NB4 (cell line): ENCODE results near the gene DBNDD2.

Experiments
- MYC ChIP-seq: IDR thresholded peaks from 2 replicates; pipeline ENCODE4 v1.6.1; 2011; ENCODE audit warnings: low read depth, low read length
- POLR2A ChIP-seq: IDR thresholded peaks from 2 replicates; pipeline ENCODE4 v1.6.1; 2011; ENCODE audit warnings: mild to moderate bottlenecking; ENCODE audit not compliant: insufficient read length; ENCODE audit errors: extremely low read depth
- TF ChIP-seq, protein P1 (sequence below): IDR thresholded peaks from one replicate; pipeline ENCODE4 v1.5.1; 2012; ENCODE audit warnings: low read depth, low read length
- TF ChIP-seq, protein P2 (sequence below): IDR thresholded peaks from 2 replicates; pipeline ENCODE4 v1.6.1; 2011; ENCODE audit warnings: low read depth, low read length

DNA sequence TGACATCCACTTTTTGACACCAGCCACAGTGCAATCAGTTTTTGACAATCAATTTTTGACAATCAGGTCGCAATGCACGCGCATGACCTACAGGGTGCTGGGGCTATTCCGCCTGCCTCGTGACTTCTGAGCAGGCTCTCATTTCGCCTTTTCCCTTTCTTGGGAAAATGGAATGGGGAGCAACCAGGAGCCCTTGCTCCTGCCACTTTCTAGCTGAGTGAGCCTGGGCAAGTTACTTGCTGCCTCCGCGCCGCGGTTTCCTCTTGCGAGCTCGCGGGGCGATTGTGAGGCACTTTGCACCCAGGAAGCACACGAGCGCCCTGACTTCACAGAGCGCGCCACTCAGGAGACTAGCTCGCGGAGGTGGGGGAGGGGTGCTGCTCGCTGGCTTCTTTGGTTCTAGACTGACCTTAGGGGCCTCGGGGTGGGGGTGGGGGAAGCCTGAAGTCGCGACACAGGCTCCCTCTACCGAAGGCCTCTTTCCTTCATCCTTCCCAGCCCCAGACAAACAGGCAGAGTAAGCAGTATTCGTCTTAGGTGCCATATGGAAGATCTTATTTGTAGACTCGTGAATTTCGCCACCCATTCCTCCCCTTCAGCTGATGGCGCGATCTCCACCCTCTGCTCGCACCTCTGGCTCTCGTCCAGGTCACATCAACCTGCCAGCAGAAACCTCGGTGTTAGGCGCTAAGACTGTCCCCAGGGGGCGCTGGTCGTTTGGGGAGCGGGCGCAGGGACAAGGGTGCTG, 34.6 kb upstream of the DBNDD2 start:
- TF ChIP-seq, protein P1, sequence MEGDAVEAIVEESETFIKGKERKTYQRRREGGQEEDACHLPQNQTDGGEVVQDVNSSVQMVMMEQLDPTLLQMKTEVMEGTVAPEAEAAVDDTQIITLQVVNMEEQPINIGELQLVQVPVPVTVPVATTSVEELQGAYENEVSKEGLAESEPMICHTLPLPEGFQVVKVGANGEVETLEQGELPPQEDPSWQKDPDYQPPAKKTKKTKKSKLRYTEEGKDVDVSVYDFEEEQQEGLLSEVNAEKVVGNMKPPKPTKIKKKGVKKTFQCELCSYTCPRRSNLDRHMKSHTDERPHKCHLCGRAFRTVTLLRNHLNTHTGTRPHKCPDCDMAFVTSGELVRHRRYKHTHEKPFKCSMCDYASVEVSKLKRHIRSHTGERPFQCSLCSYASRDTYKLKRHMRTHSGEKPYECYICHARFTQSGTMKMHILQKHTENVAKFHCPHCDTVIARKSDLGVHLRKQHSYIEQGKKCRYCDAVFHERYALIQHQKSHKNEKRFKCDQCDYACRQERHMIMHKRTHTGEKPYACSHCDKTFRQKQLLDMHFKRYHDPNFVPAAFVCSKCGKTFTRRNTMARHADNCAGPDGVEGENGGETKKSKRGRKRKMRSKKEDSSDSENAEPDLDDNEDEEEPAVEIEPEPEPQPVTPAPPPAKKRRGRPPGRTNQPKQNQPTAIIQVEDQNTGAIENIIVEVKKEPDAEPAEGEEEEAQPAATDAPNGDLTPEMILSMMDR = peak; percentile 91
- no peak for TF ChIP-seq MYC
- no peak for TF ChIP-seq POLR2A
- TF ChIP-seq, protein P2, sequence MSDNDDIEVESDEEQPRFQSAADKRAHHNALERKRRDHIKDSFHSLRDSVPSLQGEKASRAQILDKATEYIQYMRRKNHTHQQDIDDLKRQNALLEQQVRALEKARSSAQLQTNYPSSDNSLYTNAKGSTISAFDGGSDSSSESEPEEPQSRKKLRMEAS = no peak
